ENCODE measurements around the gene PRKACA.
A peak's percentile ranks its signal among the peaks of the same experiment; 100 is the strongest.

PRKACA gene

GRCh38 chr19:14085309-14085995 lies 32.1 kb downstream of the PRKACA start, which contains the start of gene C19orf67:
Gene C19orf67 (minus strand): TSS chr19:14085783. CDS start chr19:14085627, 156 bp downstream.
- Histone ChIP-seq H3K9ac (no peak within 1 kb of the TSS), H4K20me1 (peaks cover 9 to 37% (median 20%) of the 10 kb centered on the region in 11 experiments; a peak in 19 of 22 replicates), H3K36me3 (peaks cover 25 to 50% (median 42%) of the 10 kb centered on the region in 11 experiments), H3K4me1 (peaks cover 24 to 41% (median 34%) of the 10 kb centered on the region in 10 experiments), H3K27me3 (no peaks in the 10 kb centered on the region), H3K4me3 (no peak within 1 kb of the TSS), H3K4me2 (no peak within 1 kb of the TSS), H3K27ac (no peak within 1 kb of the TSS), H3K9me3 (replicated peaks in 1 of 11) (no peaks in the 10 kb centered on the region)
- TF ChIP-seq Cebpa-rat (IDR thresholded peaks at IDR 0.05) = no peak

- Histone ChIP-seq H3K9ac (peak overlapping the region in 3 of 11 experiments; percentile 77 to 88 (median 86); a peak in 5 of 22 replicates), H3K36me3 (peaks cover 10 to 34% (median 27%) of the 10 kb centered on the region in 11 experiments; a peak in 21 of 22 replicates), H3K4me2 (peak overlapping the region in 8 of 11 experiments; percentile 87 to 99 (median 94); a peak in 14 of 22 replicates), H3K9me3 (replicated peaks in 1 of 11) (no peaks in the 10 kb centered on the region), H4K20me1 (peaks cover 0 to 16% (median 0%) of the 10 kb centered on the region in 11 experiments; a peak in 5 of 22 replicates), H3K4me3 (peak overlapping the region in 3 of 10 experiments; percentile 70 to 74 (median 72); a peak in 5 of 20 replicates), H3K27ac (no peak overlapping the region), H3K27me3 (no peaks in the 10 kb centered on the region), H3K4me1 (peaks cover 29 to 51% (median 40%) of the 10 kb centered on the region in 10 experiments)
- no peak for TF ChIP-seq Cebpa-rat (IDR thresholded peaks at IDR 0.05)
Measured at GRCh38 chr19:14082675-14082960, 34.9 kb downstream of the PRKACA start.

- H3K4me2 ChIP-seq = peak overlapping the region; percentile 87 to 99 (median 96)
- 0 out of 22 replicates have a peak, but pooled peaks cover 0 to 10% (median 0%) of the 10 kb centered on the region in 11 experiments for H4K20me1 ChIP-seq
- TF ChIP-seq Cebpa-rat (IDR thresholded peaks at IDR 0.05) = no peak
- H3K27ac ChIP-seq = peak overlapping the region; percentile 44 to 82 (median 63); a peak in 20 of 22 replicates
- H3K4me3 ChIP-seq = peak overlapping the region; percentile 67 to 84 (median 73)
- peaks cover 4 to 29% (median 21%) of the 10 kb centered on the region in 11 experiments; a peak in 21 of 22 replicates for H3K36me3 ChIP-seq
- H3K9ac ChIP-seq = peak overlapping the region; percentile 69 to 88 (median 81)
- H3K9me3 ChIP-seq (replicated peaks in 1 of 11) = no peaks in the 10 kb centered on the region
- H3K27me3 ChIP-seq = no peaks in the 10 kb centered on the region
- H3K4me1 ChIP-seq = peaks cover 29 to 51% (median 40%) of the 10 kb centered on the region in 10 experiments
Measured at GRCh38 chr19:14081797-14082674, 35.5 kb downstream of the PRKACA start.

- Histone ChIP-seq H4K20me1 (0 out of 22 replicates have a peak, but pooled peaks cover 0 to 8% (median 0%) of the 10 kb centered on the region in 11 experiments), H3K4me3 (peak overlapping the region; percentile 67 to 84 (median 73)), H3K27me3 (no peaks in the 10 kb centered on the region), H3K9me3 (replicated peaks in 1 of 11) (no peaks in the 10 kb centered on the region), H3K4me1 (peaks cover 31 to 59% (median 45%) of the 10 kb centered on the region in 10 experiments), H3K36me3 (peaks cover 0 to 20% (median 12%) of the 10 kb centered on the region in 11 experiments; a peak in 19 of 22 replicates), H3K4me2 (peak overlapping the region; percentile 90 to 99 (median 96)), H3K9ac (peak overlapping the region; percentile 69 to 90 (median 84)), H3K27ac (peak overlapping the region; percentile 67 to 85 (median 82))
- TF ChIP-seq Cebpa-rat (IDR thresholded peaks at IDR 0.05) = 0 out of 22 replicates have a peak, but pooled peaks of 1 of the 11 experiments have one; percentile 9
Measured at GRCh38 chr19:14080887-14081796, 36.4 kb downstream of the PRKACA start.

- Histone ChIP-seq H3K27me3 (peaks cover 11 to 19% (median 17%) of the 10 kb centered on the region in 11 experiments; a peak in 21 of 22 replicates), H3K36me3 (no peaks in the 10 kb centered on the region; a peak in 2 of 22 replicates), H3K9ac (peak overlapping the region in 4 of 11 experiments; percentile 3 to 50 (median 30); a peak in 3 of 22 replicates), H3K4me1 (peaks cover 47 to 82% (median 69%) of the 10 kb centered on the region in 10 experiments), H3K9me3 (replicated peaks in 1 of 11) (no peaks in the 10 kb centered on the region), H3K27ac (peak overlapping the region in 4 of 11 experiments; percentile 0 to 64 (median 46); a peak in 5 of 22 replicates), H3K4me2 (peak overlapping the region; percentile 25 to 94 (median 58)), H4K20me1 (peaks cover 0 to 9% (median 0%) of the 10 kb centered on the region in 11 experiments; a peak in 3 of 22 replicates), H3K4me3 (no peak overlapping the region)
- no peak for TF ChIP-seq Cebpa-rat (IDR thresholded peaks at IDR 0.05)
Measured at GRCh38 chr19:14078411-14078810, 39.2 kb downstream of the PRKACA start.

GRCh38 chr19:14073925-14074838 lies 43.4 kb downstream of the PRKACA start:
- no peak for TF ChIP-seq Cebpa-rat (IDR thresholded peaks at IDR 0.05)
- peaks cover 0 to 9% (median 0%) of the 10 kb centered on the region in 11 experiments; a peak in 6 of 22 replicates for H4K20me1 ChIP-seq
- peak overlapping the region; percentile 58 to 87 (median 68) for H3K4me3 ChIP-seq
- peak overlapping the region; percentile 90 to 100 (median 99) for H3K4me2 ChIP-seq
- H3K27me3 ChIP-seq = peaks cover 15 to 38% (median 34%) of the 10 kb centered on the region in 11 experiments; a peak in 21 of 22 replicates
- peak overlapping the region in 4 of 11 experiments; percentile 17 to 54 (median 45); a peak in 6 of 22 replicates for H3K27ac ChIP-seq
- H3K36me3 ChIP-seq = no peaks in the 10 kb centered on the region
- H3K4me1 ChIP-seq = peaks cover 48 to 74% (median 56%) of the 10 kb centered on the region in 10 experiments
- H3K9ac ChIP-seq = peak overlapping the region; percentile 48 to 80 (median 72)
- H3K9me3 ChIP-seq (replicated peaks in 1 of 11) = no peaks in the 10 kb centered on the region

Data from BLaER1 treated with 17β-estradiol and CSF1 and Interleukin-3, amounts not matched to agents 10 nM and 100 nM (cell line).